Measurements from ENCODE around the gene SLC25A4. TPM values are rescaled to one million over a fixed set of nuclear protein-coding genes. Genes with fewer than 3 reads are reported as not detected.

The SLC25A4 gene
- total and polyA plus RNA-seq, 2 of the 4 experiments (the other 2 are of a cell fraction) = 16.0 to 21.6 TPM

DNA sequence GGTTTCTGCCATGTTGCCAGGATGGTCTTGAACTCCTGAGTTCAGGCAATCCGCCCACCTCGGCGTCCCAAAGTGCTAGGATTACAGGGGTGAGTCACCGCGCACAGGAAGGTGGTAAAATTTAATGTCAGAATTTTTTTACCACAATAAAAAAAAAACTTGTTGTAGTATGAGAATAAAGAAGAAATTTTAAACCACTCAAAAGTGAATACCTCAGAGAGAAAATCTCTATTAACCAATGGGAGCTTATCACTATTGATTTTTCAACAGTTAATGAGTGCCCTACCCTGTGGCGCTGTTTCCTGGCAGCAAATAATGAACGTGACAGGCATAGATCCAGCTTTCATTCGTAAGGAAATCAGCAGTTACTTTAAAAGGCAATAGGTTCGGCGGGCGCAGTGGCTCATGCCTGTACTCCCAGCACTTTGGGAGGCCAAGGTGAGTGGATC lies 32.7 kb upstream of the SLC25A4 start:
- Histone ChIP-seq H2AK9ac (replicated peaks; ENCODE audit: low read depth, low read length, poor library complexity) (no peak overlapping the region), H2BK20ac (ENCODE audit: low read depth, low read length) (no peak overlapping the region), H3K56ac (ENCODE audit: extremely low read depth, insufficient read depth, low read length) (no peak overlapping the region), H3K9me1 (ENCODE audit: insufficient read depth, low read length) (peaks cover 7% of the 10 kb centered on the region), H3K9me3 (ENCODE audit: control insufficient read depth, insufficient read depth, low read length) (no peaks in the 10 kb centered on the region), H3K14ac (replicated peaks; ENCODE audit: low read depth, low read length) (no peak overlapping the region), H2AK5ac (ENCODE audit: low read depth, low read length) (no peak overlapping the region), H4K5ac (ENCODE audit: low read depth, low read length) (no peak overlapping the region), H3K4ac (ENCODE audit: low read depth, low read length) (no peak overlapping the region), H2BK120ac (ENCODE audit: low read depth, low read length) (no peak overlapping the region), H3K4me1 (ENCODE audit: control insufficient read depth, insufficient read depth, low read length) (peaks cover 3% of the 10 kb centered on the region; the same call in 1 of the 2 replicates), H3K79me1 (ENCODE audit: low read depth in 1 of 2, low read length in 2 of 2) (no peaks in the 10 kb centered on the region), H2BK15ac (ENCODE audit: low read depth, low read length) (no peak overlapping the region), H2AFZ (replicated peaks; ENCODE audit: low read length, poor library complexity) (no peak overlapping the region), H3K18ac (ENCODE audit: low read depth, low read length) (no peak overlapping the region), H3K4me2 (ENCODE audit: low read depth, low read length) (no peak overlapping the region), H3K27me3 (ENCODE audit: control insufficient read depth, insufficient read depth, low read length) (no peaks in the 10 kb centered on the region), H3K36me3 (ENCODE audit: control insufficient read depth, insufficient read depth, low read length) (no peaks in the 10 kb centered on the region), H3K4me3 (ENCODE audit: insufficient read depth, low read depth, low read length) (no peak overlapping the region), H3K23ac (ENCODE audit: low read depth, low read length) (no peak overlapping the region), H2BK5ac (ENCODE audit: low read depth, low read length, poor library complexity, severe bottlenecking) (no peak overlapping the region), H4K20me1 (ENCODE audit: insufficient read depth, low read length) (no peaks in the 10 kb centered on the region), H3K9ac (ENCODE audit: low read depth, low read length) (no peak overlapping the region), H3K27ac (ENCODE audit: insufficient read depth, low read length) (no peak overlapping the region), H4K8ac (ENCODE audit: low read depth in 2 of 2, low read length in 2 of 2) (no peak overlapping the region), H4K91ac (ENCODE audit: insufficient read depth, low read depth, low read length) (no peak overlapping the region)
- ChIA-PET CTCF (no interaction called here), POLR2A (ENCODE audit: unreplicated experiment) (no interaction called here)
- TF ChIP-seq FOS (IDR thresholded peaks at IDR 0.05; ENCODE audit: low read depth, low read length) = no peak
- no peak for TF ChIP-seq SMC3 (IDR thresholded peaks at IDR 0.05; ENCODE audit: low read depth, low read length)
- TF ChIP-seq, protein P1, sequence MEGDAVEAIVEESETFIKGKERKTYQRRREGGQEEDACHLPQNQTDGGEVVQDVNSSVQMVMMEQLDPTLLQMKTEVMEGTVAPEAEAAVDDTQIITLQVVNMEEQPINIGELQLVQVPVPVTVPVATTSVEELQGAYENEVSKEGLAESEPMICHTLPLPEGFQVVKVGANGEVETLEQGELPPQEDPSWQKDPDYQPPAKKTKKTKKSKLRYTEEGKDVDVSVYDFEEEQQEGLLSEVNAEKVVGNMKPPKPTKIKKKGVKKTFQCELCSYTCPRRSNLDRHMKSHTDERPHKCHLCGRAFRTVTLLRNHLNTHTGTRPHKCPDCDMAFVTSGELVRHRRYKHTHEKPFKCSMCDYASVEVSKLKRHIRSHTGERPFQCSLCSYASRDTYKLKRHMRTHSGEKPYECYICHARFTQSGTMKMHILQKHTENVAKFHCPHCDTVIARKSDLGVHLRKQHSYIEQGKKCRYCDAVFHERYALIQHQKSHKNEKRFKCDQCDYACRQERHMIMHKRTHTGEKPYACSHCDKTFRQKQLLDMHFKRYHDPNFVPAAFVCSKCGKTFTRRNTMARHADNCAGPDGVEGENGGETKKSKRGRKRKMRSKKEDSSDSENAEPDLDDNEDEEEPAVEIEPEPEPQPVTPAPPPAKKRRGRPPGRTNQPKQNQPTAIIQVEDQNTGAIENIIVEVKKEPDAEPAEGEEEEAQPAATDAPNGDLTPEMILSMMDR (conservative IDR thresholded peaks at IDR 0.05; ENCODE audit: low read depth, low read length) = no peak
- no peak for TF ChIP-seq POLR2A (IDR thresholded peaks at IDR 0.05; ENCODE audit: low read depth, low read length)
- TF ChIP-seq RAD21 (IDR thresholded peaks at IDR 0.05; ENCODE audit: low read length) = no peak
- TF ChIP-seq MAZ (IDR thresholded peaks at IDR 0.05; ENCODE audit: borderline replicate concordance, low read depth, low read length) = no peak
- TF ChIP-seq RFX5 (IDR thresholded peaks at IDR 0.05; ENCODE audit: low read depth, low read length) = no peak
- TF ChIP-seq RCOR1 (IDR thresholded peaks at IDR 0.05; ENCODE audit: insufficient replicate concordance, low read length) = no peak
- TF ChIP-seq MXI1 (IDR thresholded peaks at IDR 0.05; ENCODE audit: borderline replicate concordance, low read depth, low read length) = no peak
- WGBS, 2 experiments (ENCODE audit: extremely low coverage in 2 of 2, insufficient read length in 1 of 2) = 61% methylated on average over 3 of the region's 11 CpGs; no CpG with 5 or more reads in 1 of the 2 experiments
- dilution Hi-C loops (cut with HindIII; ENCODE audit: low sequenced_read_pairs, unreplicated experiment) = no loop called here
- BruUV-seq (replicated peaks) = no TSS peak
- in situ Hi-C loops (cut with MboI; ENCODE audit: low sequenced_read_pairs) = no loop called here
- DNase-seq = no peak
- intact Hi-C loops (cut with micrococcal nuclease) = no loop called here
- no peak for ATAC-seq (ENCODE audit: low read depth)

Measured in IMR-90 (cell line).